ENCODE data around the gene ACTRT2.

Gene ACTRT2

DNA sequence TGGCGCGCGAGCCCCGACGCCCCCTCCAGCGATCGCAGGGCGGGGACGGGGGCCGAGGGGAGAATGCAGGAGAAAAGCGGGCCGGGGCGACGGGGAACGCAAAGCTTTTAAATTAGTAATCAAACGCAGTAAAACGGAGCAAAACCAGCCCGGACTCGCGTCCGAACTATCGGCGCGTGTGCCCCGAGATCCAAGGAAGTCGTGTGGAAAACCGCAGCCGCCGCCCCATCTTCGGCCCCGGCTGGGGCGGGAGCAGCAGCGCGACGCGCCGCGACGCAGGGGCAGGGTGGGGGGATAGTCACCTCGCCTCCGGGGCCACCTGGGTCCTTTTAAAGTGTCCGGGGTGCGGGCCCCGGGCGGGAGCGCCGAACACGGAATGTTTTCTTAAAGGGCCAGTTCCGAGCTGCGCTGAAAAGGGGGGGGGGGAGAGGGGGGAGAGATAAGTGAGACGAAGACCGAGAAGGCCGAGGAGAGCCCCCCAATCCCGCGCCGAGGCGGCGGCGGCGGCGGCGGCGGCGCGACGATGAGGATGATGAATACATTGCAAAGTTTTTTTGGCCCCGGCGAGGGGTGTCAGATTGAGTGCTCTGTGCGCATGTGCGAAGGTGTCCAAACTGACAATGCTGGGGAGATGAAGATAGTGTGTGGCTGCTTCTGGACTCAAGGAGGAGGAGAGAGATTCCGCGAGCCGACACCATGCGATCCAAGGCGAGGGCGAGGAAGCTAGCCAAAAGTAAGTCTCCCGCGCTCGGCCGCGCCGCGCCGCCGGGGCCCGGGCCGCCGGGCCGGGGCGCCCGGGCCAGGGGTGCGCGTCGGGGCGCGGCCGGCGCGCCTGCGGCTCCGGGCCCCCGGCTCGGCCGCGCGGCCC is 47.5 kb downstream of the ACTRT2 start, which contains the start of gene PRDM16:
Gene PRDM16, plus strand, starts transcription at position 640 of the 868 bp plus-strand sequence. Its CDS starts 57 bp downstream, at position 697.
- no peak for DNase-seq (ENCODE audit: low read depth in 2 of 2)

GRCh38 chr1:3069491-3070308 is 48.4 kb downstream of the ACTRT2 start:
- no peak for DNase-seq (ENCODE audit: low read depth in 2 of 2)

DNA sequence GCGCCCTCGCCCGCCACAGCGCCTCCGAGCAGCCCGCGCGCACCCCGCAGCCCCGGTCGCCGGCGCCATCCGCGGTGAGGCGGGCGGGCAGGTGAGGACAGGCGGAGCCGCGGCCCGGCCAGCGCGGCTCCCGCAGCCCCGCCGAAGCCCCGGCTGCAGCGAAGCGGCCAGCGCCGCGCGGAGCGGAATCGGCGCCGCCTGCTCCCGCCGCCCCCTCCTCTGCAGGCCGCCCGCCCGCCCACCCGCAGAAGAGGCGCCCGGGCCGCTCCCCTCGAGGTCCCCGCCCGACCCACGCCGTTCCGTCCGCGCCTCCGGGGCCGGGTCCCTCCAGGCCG is 49.0 kb downstream of the ACTRT2 start:
- no peak for DNase-seq (ENCODE audit: low read depth in 2 of 2)

- DNase-seq (ENCODE audit: low read depth in 2 of 2) = no peak
Observed at GRCh38 chr1:3070644-3071564, 49.6 kb downstream of the ACTRT2 start.

DNA sequence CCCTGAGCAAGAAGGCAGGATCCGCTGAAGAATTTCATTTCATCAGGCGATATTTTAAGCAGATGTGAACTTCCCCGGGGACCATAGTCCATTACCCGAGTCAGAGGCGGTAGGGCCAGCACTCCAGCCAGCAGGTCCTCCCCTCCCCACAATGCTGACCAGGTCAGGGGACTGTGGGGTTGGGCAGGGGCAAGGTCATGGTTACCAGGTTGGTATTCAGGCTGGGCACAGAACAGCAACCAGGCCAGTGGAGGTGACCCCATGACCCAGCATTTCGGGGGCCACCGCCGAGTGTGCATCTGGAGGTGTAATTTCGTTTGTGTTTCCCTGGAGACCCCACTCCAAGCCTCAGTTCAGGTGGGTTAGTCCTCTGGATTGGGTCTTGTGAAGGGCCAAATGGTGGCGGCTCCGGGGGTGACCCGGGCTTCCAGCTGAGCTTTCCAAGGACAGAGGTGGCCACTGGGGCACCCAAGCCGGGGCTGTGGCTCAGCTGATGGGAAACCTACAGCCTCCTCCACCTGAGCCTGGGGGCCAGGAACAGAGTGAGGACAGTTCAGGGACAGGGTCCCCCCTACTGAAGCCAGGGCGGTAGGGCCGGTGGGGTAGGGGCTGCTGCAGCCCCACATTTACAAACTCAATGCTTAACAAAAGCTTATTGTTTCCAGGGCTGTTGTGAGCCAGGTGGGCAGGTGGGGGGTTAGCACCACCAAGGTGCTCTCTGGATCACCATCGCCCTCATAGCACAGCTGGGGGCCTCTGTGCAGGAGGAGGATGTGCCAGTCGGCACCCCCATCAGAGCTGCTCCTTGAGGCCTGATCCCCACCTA is 50.5 kb downstream of the ACTRT2 start:
- DNase-seq (ENCODE audit: low read depth in 2 of 2) = no peak
